Ascending aorta (tissue), 2 donors: ENCODE data around the gene ZNF235. TPM values are rescaled to one million over a fixed set of nuclear protein-coding genes. Genes with fewer than 3 reads are reported as not detected.

Experiments used
- DNase-seq, 2 donors: peaks; one replicate each; pipeline ENCODE4 v3.0.0-alpha.2; 2019; ENCODE audit warnings: low spot score in 2 of 2
- H3K27ac ChIP-seq, 2 donors: fragments of 200-600 bp; sonication (generic); one replicate each; pipeline ENCODE4 v1.5.1; 2016 to 2017; ENCODE audit warnings: mild to moderate bottlenecking in 1 of 2
- H3K27me3 ChIP-seq: fragments of 200-600 bp; sonication (generic); one replicate; pipeline ENCODE4 v1.5.1; 2017
- H3K36me3 ChIP-seq, 2 donors: fragments of 200-600 bp; sonication (generic); one replicate each; pipeline ENCODE4 v1.5.1; 2016
- H3K4me1 ChIP-seq, 2 donors: fragments of 200-600 bp; sonication (generic); one replicate each; pipeline ENCODE4 v1.5.1; 2016 to 2017; ENCODE audit warnings: mild to moderate bottlenecking in 1 of 2
- H3K4me3 ChIP-seq, 2 donors: fragments of 200-600 bp; sonication (generic); one replicate each; pipeline ENCODE4 v1.5.1; 2016 to 2017; ENCODE audit warnings: mild to moderate bottlenecking in 1 of 2
- H3K9me3 ChIP-seq, 2 donors: fragments of 200-600 bp; sonication (generic); one replicate each; pipeline ENCODE4 v1.5.1; 2016
- CTCF ChIP-seq, 3 experiments: fragments of 200-600 bp in 2 of 3; fragments of 450-650 bp in 1 of 3; sonication (generic) in 2 of 3; IDR thresholded peaks; one replicate each; pipeline ENCODE4 v1.5.1; 2016 to 2019; ENCODE audit warnings: antibody characterized with exemption in 3 of 3, mild to moderate bottlenecking in 1 of 3, moderate library complexity in 1 of 3
- intact Hi-C: fragments of 100-400 bp; cut with DNase I; formaldehyde crosslinking; loops from one replicate; pipeline ENCODE4 v1.15.1; 2023
- total RNA-seq: library from RNA; depleted of rRNA; stranded (reverse); fragments of >200 nt; gene quantifications from one replicate; pipeline ENCODE4 v1.1.0, GENCODE V29; 2016

The ZNF235 gene
- total RNA-seq, 1 donor from 2014 or later: 6.6 TPM

- DNase-seq: no peak
- H3K27ac ChIP-seq: no peak overlapping the region
- no peak for TF ChIP-seq CTCF (IDR thresholded peaks at IDR 0.05)
- H3K4me3 ChIP-seq: no peak overlapping the region
- peaks cover 72 to 98% of the 10 kb centered on the region in 2 donors for H3K9me3 ChIP-seq
- peaks cover 13 to 33% of the 10 kb centered on the region in 2 donors for H3K36me3 ChIP-seq
- intact Hi-C loops: no loop called here
- no peaks in the 10 kb centered on the region for H3K27me3 ChIP-seq
- no peaks in the 10 kb centered on the region for H3K4me1 ChIP-seq
These were observed 26.6 kb downstream of the ZNF235 start for GRCh38 chr19:44278181-44278690.

GRCh38 chr19:44277331-44277730, 27.5 kb downstream of the ZNF235 start:
- H3K27me3 ChIP-seq: no peaks in the 10 kb centered on the region
- H3K9me3 ChIP-seq: peaks cover 65 to 98% of the 10 kb centered on the region in 2 donors
- peaks cover 13 to 29% of the 10 kb centered on the region in 2 donors for H3K36me3 ChIP-seq
- no peak for TF ChIP-seq CTCF (IDR thresholded peaks at IDR 0.05)
- H3K4me3 ChIP-seq: no peak overlapping the region
- DNase-seq: no peak
- H3K4me1 ChIP-seq: no peaks in the 10 kb centered on the region
- intact Hi-C loops: no loop called here
- H3K27ac ChIP-seq: no peak overlapping the region

GRCh38 chr19:44260695-44261446, 44.0 kb downstream of the ZNF235 start:
- Histone ChIP-seq H3K27ac (no peak overlapping the region), H3K4me3 (no peak overlapping the region), H3K9me3 (peaks cover 59 to 100% of the 10 kb centered on the region in 2 donors), H3K36me3 (peaks cover 3 to 4% of the 10 kb centered on the region in 2 donors), H3K27me3 (no peaks in the 10 kb centered on the region), H3K4me1 (no peaks in the 10 kb centered on the region)
- no peak for TF ChIP-seq CTCF (IDR thresholded peaks at IDR 0.05)
- intact Hi-C loops: no loop called here
- DNase-seq: no peak

GRCh38 chr19:44260343-44260681, 44.5 kb downstream of the ZNF235 start:
- Histone ChIP-seq H3K27ac (no peak overlapping the region), H3K9me3 (peaks cover 64 to 100% of the 10 kb centered on the region in 2 donors), H3K27me3 (no peaks in the 10 kb centered on the region), H3K36me3 (peaks cover 3 to 4% of the 10 kb centered on the region in 2 donors), H3K4me1 (no peaks in the 10 kb centered on the region), H3K4me3 (no peak overlapping the region)
- no peak for TF ChIP-seq CTCF (IDR thresholded peaks at IDR 0.05)
- DNase-seq: no peak
- intact Hi-C loops: no loop called here

GRCh38 chr19:44258835-44259413, 45.9 kb downstream of the ZNF235 start:
- H3K36me3 ChIP-seq: peaks cover 3 to 4% of the 10 kb centered on the region in 2 donors
- peaks cover 71 to 100% of the 10 kb centered on the region in 2 donors for H3K9me3 ChIP-seq
- no peaks in the 10 kb centered on the region for H3K27me3 ChIP-seq
- H3K4me1 ChIP-seq: no peaks in the 10 kb centered on the region
- DNase-seq: no peak
- intact Hi-C loops: no loop called here
- no peak overlapping the region for H3K4me3 ChIP-seq
- TF ChIP-seq CTCF (IDR thresholded peaks at IDR 0.05): no peak
- H3K27ac ChIP-seq: no peak overlapping the region
